Measurements from ENCODE around the gene TNNT2.

Gene TNNT2

DNA sequence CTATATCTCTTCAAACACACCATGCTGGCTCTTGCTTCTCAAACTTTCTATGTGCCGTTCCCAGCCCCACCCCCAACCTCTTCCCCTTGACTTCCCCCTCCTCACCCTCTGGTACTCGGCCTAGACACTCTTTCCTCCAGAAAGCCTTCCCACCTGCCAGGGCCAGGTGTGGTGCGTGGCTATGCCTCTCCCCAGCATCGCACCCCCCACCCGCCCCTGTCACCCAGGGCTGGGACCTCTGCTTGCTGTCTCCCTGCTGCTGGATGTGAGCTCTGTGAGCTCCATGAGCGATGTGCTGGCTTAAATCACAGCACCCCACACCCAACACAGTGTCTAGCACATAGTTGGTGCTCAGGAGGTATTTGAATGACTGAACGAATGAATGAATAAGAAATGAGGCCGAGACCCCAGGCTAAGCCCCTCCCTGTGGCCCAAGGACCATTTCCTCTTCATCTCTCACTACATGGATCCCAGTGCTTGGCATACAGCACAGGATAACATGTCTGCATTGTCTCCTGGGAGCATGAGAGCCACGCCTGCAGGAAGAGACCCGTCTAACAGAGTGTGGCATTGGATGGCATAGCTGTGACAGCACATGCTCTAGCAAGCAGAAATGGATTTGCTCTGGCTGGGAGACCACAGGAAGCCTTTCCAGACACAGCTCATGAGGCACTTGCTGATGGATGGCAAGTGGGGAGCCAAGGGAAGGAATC is 19.7 kb downstream of the TNNT2 start:
- H3K79me2 ChIP-seq (ENCODE audit: low read length), result no peaks in the 10 kb centered on the region
- H3K9me3 ChIP-seq (ENCODE audit: insufficient read depth, low read length), result no peaks in the 10 kb centered on the region
- TF ChIP-seq, protein P1, sequence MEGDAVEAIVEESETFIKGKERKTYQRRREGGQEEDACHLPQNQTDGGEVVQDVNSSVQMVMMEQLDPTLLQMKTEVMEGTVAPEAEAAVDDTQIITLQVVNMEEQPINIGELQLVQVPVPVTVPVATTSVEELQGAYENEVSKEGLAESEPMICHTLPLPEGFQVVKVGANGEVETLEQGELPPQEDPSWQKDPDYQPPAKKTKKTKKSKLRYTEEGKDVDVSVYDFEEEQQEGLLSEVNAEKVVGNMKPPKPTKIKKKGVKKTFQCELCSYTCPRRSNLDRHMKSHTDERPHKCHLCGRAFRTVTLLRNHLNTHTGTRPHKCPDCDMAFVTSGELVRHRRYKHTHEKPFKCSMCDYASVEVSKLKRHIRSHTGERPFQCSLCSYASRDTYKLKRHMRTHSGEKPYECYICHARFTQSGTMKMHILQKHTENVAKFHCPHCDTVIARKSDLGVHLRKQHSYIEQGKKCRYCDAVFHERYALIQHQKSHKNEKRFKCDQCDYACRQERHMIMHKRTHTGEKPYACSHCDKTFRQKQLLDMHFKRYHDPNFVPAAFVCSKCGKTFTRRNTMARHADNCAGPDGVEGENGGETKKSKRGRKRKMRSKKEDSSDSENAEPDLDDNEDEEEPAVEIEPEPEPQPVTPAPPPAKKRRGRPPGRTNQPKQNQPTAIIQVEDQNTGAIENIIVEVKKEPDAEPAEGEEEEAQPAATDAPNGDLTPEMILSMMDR (IDR thresholded peaks at IDR 0.05; ENCODE audit: low read depth, low read length), result no peak
- no peak for TF ChIP-seq EZH2phosphoT487 (IDR thresholded peaks at IDR 0.05; ENCODE audit: low read depth)
- H3K9ac ChIP-seq (ENCODE audit: low read length), result no peak overlapping the region
- H3K4me2 ChIP-seq (ENCODE audit: low read length), result no peak overlapping the region
- H3K27ac ChIP-seq (ENCODE audit: low read length), result no peak overlapping the region
- no peak overlapping the region for H2AFZ ChIP-seq (ENCODE audit: low read depth, low read length)
- no peaks in the 10 kb centered on the region for H4K20me1 ChIP-seq (ENCODE audit: insufficient read depth, low read length)
- no peaks in the 10 kb centered on the region for H3K36me3 ChIP-seq (replicated peaks; ENCODE audit: low read depth, low read length)
- H3K27me3 ChIP-seq (ENCODE audit: low read depth, low read length), result peaks cover 48% of the 10 kb centered on the region
- H3K4me3 ChIP-seq (ENCODE audit: low read length), result no peak overlapping the region
- no peaks in the 10 kb centered on the region for H3K4me1 ChIP-seq (ENCODE audit: low read length)

DNA sequence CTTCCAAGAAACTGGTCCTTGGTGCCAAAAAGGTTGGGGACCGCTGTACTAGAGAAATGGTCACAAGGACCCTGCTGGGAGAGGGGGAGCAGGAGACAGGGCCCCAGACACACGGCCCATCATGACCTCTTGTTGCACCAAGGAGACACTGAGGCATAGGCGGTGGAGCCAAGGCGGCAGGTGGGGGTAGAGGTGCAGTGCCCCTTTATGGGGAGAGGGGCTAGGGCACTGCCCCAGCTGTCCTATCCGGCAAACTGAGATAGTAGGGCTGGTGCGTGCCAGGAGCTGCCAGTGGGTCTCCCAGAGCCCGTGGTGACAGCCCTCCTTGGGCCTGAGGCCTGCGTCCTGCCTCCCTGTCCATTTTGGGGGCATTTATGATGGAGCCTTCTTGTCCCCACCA is 20.3 kb downstream of the TNNT2 start:
- Histone ChIP-seq H3K4me2 (ENCODE audit: low read length) (no peak overlapping the region), H3K4me3 (ENCODE audit: low read length) (no peak overlapping the region), H3K9me3 (ENCODE audit: insufficient read depth, low read length) (no peaks in the 10 kb centered on the region), H3K4me1 (ENCODE audit: low read length) (no peaks in the 10 kb centered on the region), H3K27ac (ENCODE audit: low read length) (no peak overlapping the region), H2AFZ (ENCODE audit: low read depth, low read length) (no peak overlapping the region), H4K20me1 (ENCODE audit: insufficient read depth, low read length) (no peaks in the 10 kb centered on the region), H3K79me2 (ENCODE audit: low read length) (no peaks in the 10 kb centered on the region), H3K36me3 (replicated peaks; ENCODE audit: low read depth, low read length) (no peaks in the 10 kb centered on the region), H3K27me3 (ENCODE audit: low read depth, low read length) (peaks cover 48% of the 10 kb centered on the region), H3K9ac (ENCODE audit: low read length) (no peak overlapping the region)
- TF ChIP-seq, protein P1 (IDR thresholded peaks at IDR 0.05; ENCODE audit: low read depth, low read length), result no peak
- no peak for TF ChIP-seq EZH2phosphoT487 (IDR thresholded peaks at IDR 0.05; ENCODE audit: low read depth)

DNA sequence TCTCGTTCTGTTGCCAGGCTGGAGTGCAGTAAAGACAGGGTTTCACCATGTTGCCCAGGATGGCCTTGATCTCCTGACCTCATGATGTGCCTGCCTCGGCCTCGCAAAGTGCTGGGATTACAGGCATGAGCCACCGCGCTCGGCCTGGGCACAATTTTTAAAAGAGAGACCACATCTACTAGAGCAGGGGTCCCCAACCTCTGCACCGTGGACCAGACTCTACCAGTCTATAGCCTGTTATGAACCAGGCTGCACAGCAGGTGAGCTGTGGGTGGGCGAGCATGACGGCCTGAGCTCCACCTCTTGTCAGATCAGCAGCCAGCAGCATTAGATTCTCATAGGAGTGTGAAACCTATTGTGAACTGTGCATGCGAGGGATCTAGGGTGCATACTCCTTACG is 20.8 kb downstream of the TNNT2 start:
- H3K9ac ChIP-seq (ENCODE audit: low read length), result no peak overlapping the region
- H3K36me3 ChIP-seq (replicated peaks; ENCODE audit: low read depth, low read length), result no peaks in the 10 kb centered on the region
- H4K20me1 ChIP-seq (ENCODE audit: insufficient read depth, low read length), result no peaks in the 10 kb centered on the region
- TF ChIP-seq EZH2phosphoT487 (IDR thresholded peaks at IDR 0.05; ENCODE audit: low read depth), result no peak
- TF ChIP-seq, protein P1 (IDR thresholded peaks at IDR 0.05; ENCODE audit: low read depth, low read length), result no peak
- no peak overlapping the region for H3K27ac ChIP-seq (ENCODE audit: low read length)
- no peaks in the 10 kb centered on the region for H3K4me1 ChIP-seq (ENCODE audit: low read length)
- H3K4me3 ChIP-seq (ENCODE audit: low read length), result no peak overlapping the region
- H3K79me2 ChIP-seq (ENCODE audit: low read length), result no peaks in the 10 kb centered on the region
- H3K4me2 ChIP-seq (ENCODE audit: low read length), result no peak overlapping the region
- H3K27me3 ChIP-seq (ENCODE audit: low read depth, low read length), result peaks cover 48% of the 10 kb centered on the region
- H3K9me3 ChIP-seq (ENCODE audit: insufficient read depth, low read length), result no peaks in the 10 kb centered on the region
- no peak overlapping the region for H2AFZ ChIP-seq (ENCODE audit: low read depth, low read length)

DNA sequence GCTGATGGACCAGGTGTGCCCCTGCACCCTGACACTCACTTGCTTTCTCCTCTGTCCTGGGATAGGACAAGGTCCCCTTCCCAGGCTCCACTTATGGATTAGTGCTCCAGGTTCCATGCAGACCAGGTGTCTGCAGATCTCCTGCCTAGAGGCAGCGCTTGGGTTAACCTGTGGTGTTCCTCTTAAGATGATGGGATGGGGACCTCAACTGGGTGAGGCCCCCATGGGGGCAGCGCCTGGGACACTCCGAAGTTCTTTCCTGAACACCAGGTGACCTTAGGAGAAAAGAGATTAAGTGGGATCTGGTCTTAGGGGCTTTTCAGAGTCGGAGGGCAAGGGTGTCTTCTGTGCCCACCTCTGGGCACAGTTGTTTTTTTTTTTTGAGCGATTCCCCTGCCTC is 21.2 kb downstream of the TNNT2 start:
- no peak overlapping the region for H2AFZ ChIP-seq (ENCODE audit: low read depth, low read length)
- H3K79me2 ChIP-seq (ENCODE audit: low read length), result no peaks in the 10 kb centered on the region
- H3K27ac ChIP-seq (ENCODE audit: low read length), result no peak overlapping the region
- H3K4me3 ChIP-seq (ENCODE audit: low read length), result no peak overlapping the region
- H3K36me3 ChIP-seq (replicated peaks; ENCODE audit: low read depth, low read length), result no peaks in the 10 kb centered on the region
- no peaks in the 10 kb centered on the region for H3K9me3 ChIP-seq (ENCODE audit: insufficient read depth, low read length)
- H3K9ac ChIP-seq (ENCODE audit: low read length), result no peak overlapping the region
- H3K4me2 ChIP-seq (ENCODE audit: low read length), result no peak overlapping the region
- H3K27me3 ChIP-seq (ENCODE audit: low read depth, low read length), result peaks cover 53% of the 10 kb centered on the region
- TF ChIP-seq EZH2phosphoT487 (IDR thresholded peaks at IDR 0.05; ENCODE audit: low read depth), result no peak
- TF ChIP-seq, protein P1 (IDR thresholded peaks at IDR 0.05; ENCODE audit: low read depth, low read length), result no peak
- no peaks in the 10 kb centered on the region for H4K20me1 ChIP-seq (ENCODE audit: insufficient read depth, low read length)
- no peaks in the 10 kb centered on the region for H3K4me1 ChIP-seq (ENCODE audit: low read length)

Data from OCI-LY3 (cell line).